Activated CD8-positive, alpha-beta T cell treated with anti-CD3 and anti-CD28 coated beads, Interleukin-2, amount 10 ng/mL, durations not matched to agents 7 days and 5 days (primary cell): ENCODE results near the gene ZDHHC21. TPM values are rescaled to one million over a fixed set of nuclear protein-coding genes. Genes with fewer than 3 reads are reported as not detected.

Experiments used
- ATAC-seq: fragments of 150-1000 bp; cut with Tn5 transposase; one replicate; pipeline ENCODE4 v1.10.0; 2021; ENCODE audit warnings: moderate library complexity
- CTCF ChIA-PET: fragments of 350-600 bp; sonication (Branson Sonifier 250); formaldehyde crosslinking; loops from one replicate; lab custom pipeline; 2021; ENCODE audit warnings: antibody characterized with exemption; lab: Charles Lee
- POLR2A ChIA-PET: fragments of 350-600 bp; sonication (Branson Sonifier 250); formaldehyde crosslinking; loops from one replicate; lab custom pipeline; 2021; ENCODE audit warnings: antibody characterized with exemption; lab: Charles Lee
- DNase-seq: peaks from one replicate; pipeline ENCODE4 v3.0.0-alpha.2; 2020
- H3K27ac Mint-ChIP-seq: one replicate; pipeline ENCODE4 v1.8.0; 2021; ENCODE audit warnings: mild to moderate bottlenecking, mixed read lengths
- H3K27me3 Mint-ChIP-seq: one replicate; pipeline ENCODE4 v1.8.0; 2021; ENCODE audit warnings: low read depth, mixed read lengths
- H3K36me3 Mint-ChIP-seq: one replicate; pipeline ENCODE4 v1.8.0; 2021; ENCODE audit warnings: low read depth, mixed read lengths
- H3K4me1 Mint-ChIP-seq: one replicate; pipeline ENCODE4 v1.8.0; 2021; ENCODE audit warnings: low read depth, mixed read lengths
- H3K4me3 Mint-ChIP-seq: one replicate; pipeline ENCODE4 v1.8.0; 2021; ENCODE audit warnings: mild to moderate bottlenecking, mixed read lengths
- H3K9me3 Mint-ChIP-seq: one replicate; pipeline ENCODE4 v1.8.0; 2022; ENCODE audit warnings: mixed read lengths; ENCODE audit not compliant: insufficient read depth
- total RNA-seq, 2 experiments: library from RNA; stranded (reverse); gene quantifications; one replicate each; pipeline ENCODE4 v1.2.3, GENCODE V29; 2021

Gene ZDHHC21
- total RNA-seq, 2 experiments from 2014 or later, result 5.9 to 6.5 TPM

- Mint-ChIP-seq H3K9me3 (peaks cover 6% of the 10 kb centered on the region), H3K4me3 (no peak overlapping the region), H3K36me3 (peaks cover 4% of the 10 kb centered on the region), H3K27ac (no peak overlapping the region), H3K27me3 (no peaks in the 10 kb centered on the region), H3K4me1 (peaks cover 2% of the 10 kb centered on the region)
- ATAC-seq (no peak), DNase-seq (no peak)
- POLR2A ChIA-PET, result no interaction called here
- CTCF ChIA-PET, result no interaction called here
These were observed 101.8 kb downstream of the ZDHHC21 start for GRCh38 chr9:14591411-14591810.

- peak; percentile 96 for ATAC-seq
- Mint-ChIP-seq H3K9me3 (peaks cover 3% of the 10 kb centered on the region), H3K4me3 (no peak overlapping the region), H3K4me1 (peaks cover 14% of the 10 kb centered on the region), H3K27ac (no peak overlapping the region), H3K27me3 (peaks cover 25% of the 10 kb centered on the region), H3K36me3 (no peaks in the 10 kb centered on the region)
- ChIA-PET CTCF (interaction anchor here (1.1 kb wide), 1 partner anchor 18 kb away, joined by 3 read pairs; no protein-coding TSS in a partner anchor), POLR2A (no interaction called here)
- peak; percentile 79 for DNase-seq
These were observed 107.3 kb downstream of the ZDHHC21 start for GRCh38 chr9:14585730-14586473.

GRCh38 chr9:14584571-14584970, 108.7 kb downstream of the ZDHHC21 start:
- ATAC-seq, result no peak
- H3K27ac Mint-ChIP-seq, result no peak overlapping the region
- H3K27me3 Mint-ChIP-seq, result peaks cover 32% of the 10 kb centered on the region
- POLR2A ChIA-PET, result no interaction called here
- peaks cover 7% of the 10 kb centered on the region for H3K9me3 Mint-ChIP-seq
- peaks cover 14% of the 10 kb centered on the region for H3K4me1 Mint-ChIP-seq
- no peak for DNase-seq
- CTCF ChIA-PET, result interaction anchor here (0.7 to 1.1 kb wide), 2 partner anchors 17 to 184 kb away, joined by 3 read pairs; no protein-coding TSS in a partner anchor
- no peak overlapping the region for H3K4me3 Mint-ChIP-seq
- no peaks in the 10 kb centered on the region for H3K36me3 Mint-ChIP-seq

GRCh38 chr9:14578030-14578429, 115.2 kb downstream of the ZDHHC21 start:
- ATAC-seq (no peak), DNase-seq (no peak)
- H3K9me3 Mint-ChIP-seq, result peaks cover 15% of the 10 kb centered on the region
- no peak overlapping the region for H3K27ac Mint-ChIP-seq
- POLR2A ChIA-PET, result no interaction called here
- CTCF ChIA-PET, result no interaction called here
- no peak overlapping the region for H3K4me3 Mint-ChIP-seq
- peaks cover 29% of the 10 kb centered on the region for H3K27me3 Mint-ChIP-seq
- no peaks in the 10 kb centered on the region for H3K4me1 Mint-ChIP-seq
- peaks cover 2% of the 10 kb centered on the region for H3K36me3 Mint-ChIP-seq

- Mint-ChIP-seq H3K9me3 (peaks cover 11% of the 10 kb centered on the region), H3K4me3 (no peak overlapping the region), H3K27ac (no peak overlapping the region), H3K36me3 (peaks cover 2% of the 10 kb centered on the region), H3K27me3 (peaks cover 9% of the 10 kb centered on the region), H3K4me1 (no peaks in the 10 kb centered on the region)
- ChIA-PET CTCF (no interaction called here), POLR2A (no interaction called here)
- no peak for DNase-seq
- no peak for ATAC-seq
These were observed 119.1 kb downstream of the ZDHHC21 start for GRCh38 chr9:14574173-14574572.

- DNase-seq (no peak), ATAC-seq (no peak)
- H3K4me3 Mint-ChIP-seq, result no peak overlapping the region
- peaks cover 3% of the 10 kb centered on the region for H3K27me3 Mint-ChIP-seq
- ChIA-PET POLR2A (no interaction called here), CTCF (no interaction called here)
- peaks cover 5% of the 10 kb centered on the region for H3K9me3 Mint-ChIP-seq
- H3K27ac Mint-ChIP-seq, result no peak overlapping the region
- no peaks in the 10 kb centered on the region for H3K4me1 Mint-ChIP-seq
- peaks cover 2% of the 10 kb centered on the region for H3K36me3 Mint-ChIP-seq
These were observed 119.9 kb downstream of the ZDHHC21 start for GRCh38 chr9:14573319-14573718.

GRCh38 chr9:14565352-14566016, 127.7 kb downstream of the ZDHHC21 start:
- ChIA-PET POLR2A (no interaction called here), CTCF (no interaction called here)
- H3K27ac Mint-ChIP-seq, result no peak overlapping the region
- H3K36me3 Mint-ChIP-seq, result no peaks in the 10 kb centered on the region
- no peak overlapping the region for H3K4me3 Mint-ChIP-seq
- no peaks in the 10 kb centered on the region for H3K27me3 Mint-ChIP-seq
- H3K9me3 Mint-ChIP-seq, result no peaks in the 10 kb centered on the region
- no peaks in the 10 kb centered on the region for H3K4me1 Mint-ChIP-seq
- ATAC-seq, result no peak
- DNase-seq, result no peak

GRCh38 chr9:14563902-14564624, 129.2 kb downstream of the ZDHHC21 start:
- ChIA-PET POLR2A (no interaction called here), CTCF (no interaction called here)
- Mint-ChIP-seq H3K27ac (no peak overlapping the region), H3K27me3 (no peaks in the 10 kb centered on the region), H3K4me3 (no peak overlapping the region), H3K4me1 (peaks cover 3% of the 10 kb centered on the region), H3K36me3 (no peaks in the 10 kb centered on the region), H3K9me3 (no peaks in the 10 kb centered on the region)
- ATAC-seq, result no peak
- no peak for DNase-seq

- ATAC-seq (no peak), DNase-seq (no peak)
- ChIA-PET CTCF (no interaction called here), POLR2A (no interaction called here)
- Mint-ChIP-seq H3K36me3 (no peaks in the 10 kb centered on the region), H3K27ac (no peak overlapping the region), H3K9me3 (no peaks in the 10 kb centered on the region), H3K4me1 (peaks cover 3% of the 10 kb centered on the region), H3K27me3 (no peaks in the 10 kb centered on the region), H3K4me3 (no peak overlapping the region)
These were observed 131.3 kb downstream of the ZDHHC21 start for GRCh38 chr9:14561929-14562405.

Other genes starting within 250 kb of the ZDHHC21 start
- not detected for gene CER1, start 29.3 kb upstream of the ZDHHC21 start, total RNA-seq
- gene FREM1, start 217.0 kb upstream of the ZDHHC21 start, total RNA-seq, result not detected